Fibroblast of lung (primary cell): ENCODE data around the gene CTDSP2. TPM values are rescaled to one million over a fixed set of nuclear protein-coding genes. Genes with fewer than 3 reads are reported as not detected.

ENCODE experiments used
- DNase-seq, 2 donors: peaks; one replicate each; pipeline versions ENCODE4 v3.0.0 to v3.0.0-alpha.2; 2010; ENCODE audit warnings: low read depth in 2 of 2
- H2AFZ ChIP-seq: 2 replicates; pipeline ENCODE4 v1.5.1; 2012; ENCODE audit warnings: low read length, control low read depth, inconsistent platforms
- H3K27ac ChIP-seq: 2 replicates; pipeline ENCODE4 v1.5.1; 2011; ENCODE audit warnings: low read length, control low read depth; ENCODE audit not compliant: insufficient read depth
- H3K27me3 ChIP-seq: 2 replicates; pipeline ENCODE4 v1.5.1; 2011; ENCODE audit warnings: mild to moderate bottlenecking, low read length; ENCODE audit not compliant: control insufficient read depth, insufficient read depth
- H3K36me3 ChIP-seq: 2 replicates; pipeline ENCODE4 v1.5.1; 2011; ENCODE audit warnings: low read length; ENCODE audit not compliant: control insufficient read depth, insufficient read depth
- H3K4me1 ChIP-seq: 2 replicates; pipeline ENCODE4 v1.5.1; 2011; ENCODE audit warnings: low read length; ENCODE audit not compliant: control insufficient read depth, insufficient read depth; ENCODE audit errors: extremely low read depth
- H3K4me2 ChIP-seq: 2 replicates; pipeline ENCODE4 v1.5.1; 2011; ENCODE audit warnings: low read length, control low read depth; ENCODE audit not compliant: insufficient read depth; ENCODE audit errors: extremely low read depth
- H3K4me3 ChIP-seq, 4 experiments: fragments of 200-600 bp in 1 of 4; sonication (generic) in 1 of 4; replicated peaks in 1 of 4; 2 replicates each; pipeline ENCODE4 v1.5.1; 2011 to 2016; ENCODE audit warnings: low read length in 4 of 4, low read depth in 3 of 4, mild to moderate bottlenecking in 3 of 4, control low read depth in 2 of 4, inconsistent platforms in 1 of 4, mixed read lengths in 1 of 4; ENCODE audit not compliant: insufficient read depth in 1 of 4; ENCODE audit errors: control extremely low read depth in 1 of 4
- H3K79me2 ChIP-seq: 2 replicates; pipeline ENCODE4 v1.5.1; 2012; ENCODE audit warnings: mild to moderate bottlenecking, low read length, inconsistent platforms; ENCODE audit not compliant: control insufficient read depth, insufficient read depth
- H3K9ac ChIP-seq: 2 replicates; pipeline ENCODE4 v1.5.1; 2011; ENCODE audit warnings: mild to moderate bottlenecking, low read length, control low read depth; ENCODE audit not compliant: insufficient read depth
- H3K9me3 ChIP-seq: 2 replicates; pipeline ENCODE4 v1.5.1; 2012; ENCODE audit warnings: low read depth, low read length; ENCODE audit not compliant: control insufficient read depth, insufficient read depth
- H4K20me1 ChIP-seq: 2 replicates; pipeline ENCODE4 v1.5.1; 2011; ENCODE audit warnings: low read length; ENCODE audit not compliant: control insufficient read depth, insufficient read depth; ENCODE audit errors: extremely low read depth
- CTCF ChIP-seq, 2 donors: IDR thresholded peaks in 1 of 2; conservative IDR thresholded peaks in 1 of 2; 1 replicate in 1 of 2; 2 replicates in 1 of 2; pipeline ENCODE4 v1.5.1; 2011 to 2012; ENCODE audit warnings: low read length in 2 of 2, control low read depth in 1 of 2, inconsistent platforms in 1 of 2, low read depth in 1 of 2, mild to moderate bottlenecking in 1 of 2
- EZH2 ChIP-seq: IDR thresholded peaks from 2 replicates; pipeline ENCODE4 v1.5.1; 2012; ENCODE audit warnings: low read length, control low read depth, mild to moderate bottlenecking; ENCODE audit errors: missing control alignments
- polyA plus RNA-seq, 2 donors: library from polyadenylated mRNA; depleted of rRNA in 1 of 2; stranded (reverse) in 1 of 2; unstranded in 1 of 2; fragments of >200 nt; gene quantifications; 2 replicates each; pipeline ENCODE4 v1.2.1, GENCODE V29; 2011 to 2012; ENCODE audit warnings: missing spikeins in 1 of 2
- total RNA-seq: library from RNA; depleted of rRNA; stranded (reverse); fragments of >200 nt; gene quantifications from 2 replicates; pipeline ENCODE4 v1.2.1, GENCODE V29; 2014

The CTDSP2 gene
- total and polyA plus RNA-seq, 2 donors (not counting 1 experiment from before 2014, with no cell fraction given): 92.0 to 208 TPM

GRCh38 chr12:57845478-57846284 is 848 bp downstream of the CTDSP2 start:
- peaks cover 4% of the 10 kb centered on the region for H4K20me1 ChIP-seq
- peak overlapping the region; percentile 96 for H3K4me2 ChIP-seq
- H3K4me3 ChIP-seq: peak overlapping the region; percentile 59 to 98 (median 90)
- TF ChIP-seq EZH2 (no peak), CTCF (conservative IDR thresholded peaks at IDR 0.05 in 1 of 2, IDR thresholded peaks at IDR 0.05 in 1 of 2; ENCODE audit: low read depth in 1 of 2, low read length in 2 of 2) (no peak)
- peak overlapping the region; percentile 96 for H3K9ac ChIP-seq
- H3K79me2 ChIP-seq: peaks cover 57% of the 10 kb centered on the region
- H3K27ac ChIP-seq: peak overlapping the region; percentile 95
- H3K4me1 ChIP-seq: peaks cover 24% of the 10 kb centered on the region
- no peaks in the 10 kb centered on the region for H3K36me3 ChIP-seq
- no peaks in the 10 kb centered on the region for H3K27me3 ChIP-seq
- no peaks in the 10 kb centered on the region for H3K9me3 ChIP-seq
- H2AFZ ChIP-seq: no peak overlapping the region
- peak in 1 of 2 donors; percentile 30 for DNase-seq

GRCh38 chr12:57844709-57845477 is 1.6 kb downstream of the CTDSP2 start:
- DNase-seq: peak; percentile 73 to 96
- Histone ChIP-seq H3K4me1 (peaks cover 31% of the 10 kb centered on the region), H3K79me2 (peaks cover 65% of the 10 kb centered on the region), H3K4me2 (peak overlapping the region; percentile 96), H3K4me3 (peak overlapping the region; percentile 59 to 98 (median 90)), H3K27ac (peak overlapping the region; percentile 95), H3K36me3 (no peaks in the 10 kb centered on the region), H4K20me1 (peaks cover 6% of the 10 kb centered on the region), H3K27me3 (no peaks in the 10 kb centered on the region), H3K9me3 (no peaks in the 10 kb centered on the region), H2AFZ (no peak overlapping the region), H3K9ac (peak overlapping the region; percentile 96)
- no peak for TF ChIP-seq CTCF (conservative IDR thresholded peaks at IDR 0.05 in 1 of 2, IDR thresholded peaks at IDR 0.05 in 1 of 2; ENCODE audit: low read depth in 1 of 2, low read length in 2 of 2)
- TF ChIP-seq EZH2: no peak
